ENCODE data around the gene PDE5A.
"Not testable (repeated sequence)": the region's sequence is repeated elsewhere in the genome, so short reads cannot be mapped to it uniquely, and the experiment has no call there.

Gene PDE5A

DNA sequence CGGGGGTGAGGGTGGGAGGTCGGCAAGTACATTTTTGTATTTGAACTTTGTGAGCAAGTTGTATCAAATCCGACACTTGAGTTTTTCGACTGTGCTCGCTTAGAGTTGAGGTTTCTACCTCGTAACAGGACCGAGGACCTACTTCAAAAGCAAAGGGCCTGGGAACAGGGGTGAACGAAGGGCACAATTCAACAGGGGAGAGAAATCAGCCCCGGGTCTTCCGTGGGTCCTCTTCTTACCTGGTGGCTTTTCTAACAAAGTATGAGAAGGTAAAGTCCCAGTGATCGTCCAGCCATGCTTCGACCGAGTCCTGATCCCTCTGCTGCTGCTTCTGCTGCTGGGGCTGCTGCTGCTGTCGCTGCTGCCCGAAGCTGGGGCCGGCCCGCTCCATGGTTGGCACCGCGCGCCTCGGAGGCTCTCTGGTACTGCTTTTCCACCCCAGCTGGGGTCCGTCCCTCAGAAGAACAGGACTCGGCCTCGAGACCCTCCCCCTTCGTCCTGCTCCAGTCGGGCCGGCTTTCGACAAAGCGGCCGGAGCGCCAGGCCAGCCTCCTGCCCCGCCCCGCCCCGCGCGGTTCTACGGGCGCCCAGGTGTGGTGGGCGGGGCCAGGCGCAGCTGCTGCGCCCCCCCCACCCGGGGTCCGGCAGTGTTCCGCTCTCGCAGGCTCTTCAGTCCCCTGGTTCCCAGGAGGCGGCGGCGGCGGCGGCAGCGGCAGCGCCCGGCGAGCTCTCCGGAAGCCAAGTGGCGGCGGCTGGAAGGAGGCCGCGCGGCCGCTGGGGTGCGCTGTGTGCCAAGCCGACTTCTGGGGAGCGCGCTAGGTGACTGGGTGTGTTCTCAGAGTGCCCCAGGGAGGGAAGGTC lies at the start of gene PDE5A:
PDE5A (minus strand) TSS at position 524 of the 861 bp plus-strand sequence; CDS start at position 391, 133 bp downstream.
- no peak for DNase-seq

DNA sequence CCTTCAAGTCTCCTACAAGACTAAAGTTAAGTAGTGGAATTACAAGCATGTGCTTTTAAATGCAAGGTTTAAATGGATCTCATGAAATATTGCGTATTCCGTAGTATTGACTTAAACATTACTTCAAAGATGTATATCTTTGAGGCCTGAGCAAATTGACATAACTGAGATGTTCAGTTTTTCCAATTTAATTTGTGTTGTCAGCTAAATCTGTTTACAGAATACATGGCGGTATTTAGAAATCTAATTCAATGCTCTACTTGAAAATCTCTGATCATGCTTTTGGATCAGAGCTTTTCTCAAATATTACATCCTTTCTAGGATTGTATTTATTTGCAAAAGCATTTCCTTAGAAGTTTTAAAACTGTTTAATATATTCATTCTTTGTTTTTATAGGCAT lies 47.5 kb upstream of the PDE5A start:
- no peak for DNase-seq

DNA sequence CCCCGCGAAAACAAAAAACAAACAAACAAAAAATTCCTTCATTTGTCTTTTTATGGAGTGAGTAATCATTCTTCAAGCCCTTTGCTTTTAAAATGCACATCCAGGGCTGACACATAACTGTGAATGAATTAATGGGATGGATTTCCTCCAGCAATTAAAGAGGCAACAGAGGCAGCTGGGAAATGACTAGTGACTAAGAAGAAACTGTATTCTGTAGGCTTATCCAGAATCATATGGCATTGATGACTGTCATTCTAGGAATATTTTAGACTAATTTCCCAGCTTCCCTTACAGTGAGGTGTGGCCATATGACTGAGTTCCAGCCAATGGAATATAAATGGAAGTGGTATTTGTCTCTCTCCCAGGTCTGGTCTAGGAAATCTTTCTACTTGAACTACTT lies 46.8 kb upstream of the PDE5A start:
- DNase-seq, result no peak

DNA sequence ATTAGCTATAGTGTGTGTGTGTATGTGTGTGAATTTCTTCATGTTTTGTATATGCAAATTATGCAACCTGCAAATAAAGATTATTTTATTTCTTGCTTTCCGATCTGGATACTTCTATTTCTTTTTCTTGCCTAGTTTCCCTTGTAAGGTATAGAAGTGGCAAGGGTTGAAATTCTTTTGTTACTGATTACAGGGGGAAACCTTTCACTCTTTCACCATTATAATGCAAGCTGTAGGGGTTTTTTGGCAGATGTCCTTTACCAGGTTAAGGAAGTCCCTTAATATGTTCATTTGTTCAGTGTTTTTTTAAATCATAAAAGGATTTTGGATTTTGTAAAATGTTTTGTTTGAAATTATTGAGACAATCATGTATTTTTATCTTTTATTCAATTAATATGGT lies 44.3 kb upstream of the PDE5A start:
- DNase-seq, result no peak

DNA sequence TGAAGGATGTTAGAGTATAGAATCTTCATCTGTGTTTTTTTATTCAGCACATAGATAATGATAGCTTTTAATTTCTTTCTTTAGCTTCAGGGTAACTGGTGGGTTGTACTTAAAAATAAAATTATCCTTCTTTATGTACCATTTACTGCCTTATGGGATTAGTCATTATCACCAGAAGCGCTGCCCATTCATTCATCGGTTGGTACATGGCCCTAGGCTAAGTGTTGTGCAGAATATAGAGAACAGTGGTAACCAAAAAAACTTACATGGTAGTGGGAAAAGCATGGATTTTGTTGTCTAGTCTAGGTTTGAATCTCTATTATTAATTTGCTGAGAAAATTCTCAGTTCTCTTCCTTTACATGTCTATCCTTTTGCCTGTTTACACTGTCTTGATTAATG lies 43.5 kb upstream of the PDE5A start:
- no peak for DNase-seq

DNA sequence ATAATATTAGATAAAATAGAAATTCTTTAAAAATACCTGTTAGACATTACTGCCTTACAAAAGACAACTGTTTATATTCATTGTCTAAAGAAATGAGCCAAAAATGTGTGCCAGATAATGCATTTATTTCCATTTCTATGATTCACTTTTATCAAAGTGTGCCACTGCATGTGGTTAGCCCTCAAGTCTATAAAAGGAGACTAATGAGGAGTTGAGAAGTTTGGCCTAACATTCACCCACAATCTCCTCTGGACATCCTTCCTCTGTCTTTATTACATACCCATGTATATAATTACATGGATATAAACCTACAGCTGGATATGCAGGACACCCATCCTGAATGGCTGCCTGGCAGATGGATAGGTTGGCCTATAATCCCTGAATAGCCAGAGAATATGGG lies 42.6 kb upstream of the PDE5A start:
- DNase-seq, result no peak

DNA sequence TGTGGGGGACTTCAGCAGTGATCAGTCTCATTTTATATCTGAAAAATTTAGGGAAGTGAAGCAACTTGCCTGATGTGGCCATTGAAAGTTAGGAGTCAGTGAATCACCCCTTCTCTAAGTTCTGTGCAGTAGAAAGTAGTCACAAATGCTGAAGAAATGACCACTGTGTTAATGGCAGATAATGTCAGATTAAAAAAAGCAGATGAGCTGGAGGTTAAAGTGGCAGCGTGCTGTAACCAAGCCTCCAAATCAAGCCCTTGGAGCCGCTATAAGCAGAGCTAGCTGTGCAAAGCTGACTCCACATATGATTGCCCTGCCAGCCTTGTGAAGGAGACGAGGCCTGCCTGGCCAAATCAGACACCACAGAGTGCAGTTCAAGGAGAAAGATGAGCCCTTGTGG lies 39.2 kb upstream of the PDE5A start:
- no peak for DNase-seq

DNA sequence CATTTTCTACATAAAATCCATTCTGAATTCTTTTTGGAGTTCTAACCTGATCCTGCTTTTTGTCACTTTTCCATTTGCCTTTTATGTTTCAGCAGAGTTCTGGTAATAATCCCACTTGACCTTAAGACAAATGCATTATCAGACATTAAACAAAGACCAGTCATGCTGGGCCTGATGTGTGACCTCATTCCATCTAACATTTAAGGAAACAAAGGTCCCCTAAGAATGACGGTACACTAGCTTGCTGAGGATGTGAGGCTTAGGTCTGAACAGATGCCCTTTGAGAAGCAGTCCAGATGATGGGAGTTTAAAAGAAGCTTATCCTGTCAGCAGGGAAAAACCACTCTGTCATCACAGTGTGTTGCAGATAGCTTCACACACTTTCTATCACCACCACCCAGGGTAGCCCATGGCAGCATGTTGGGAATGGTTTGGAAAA lies 38.1 kb upstream of the PDE5A start:
- DNase-seq, result no peak

DNA sequence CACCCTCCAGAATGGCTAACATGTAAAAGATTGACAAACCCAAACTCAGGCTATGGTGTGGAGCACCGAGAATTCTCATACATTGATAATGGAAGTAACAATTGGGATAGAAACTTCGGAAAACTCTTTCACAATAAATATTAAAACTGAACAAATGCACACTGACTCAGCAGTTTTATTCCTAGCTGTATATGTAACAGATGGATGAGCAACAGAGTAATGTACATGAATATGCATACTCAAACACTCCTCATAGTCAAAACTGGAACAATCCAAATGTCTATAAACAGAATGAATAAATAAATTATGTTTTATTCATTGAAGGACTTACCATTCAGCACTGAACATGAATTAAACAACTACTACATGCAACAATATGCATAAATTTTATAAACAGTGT lies 37.1 kb upstream of the PDE5A start:
- no peak for DNase-seq

DNA sequence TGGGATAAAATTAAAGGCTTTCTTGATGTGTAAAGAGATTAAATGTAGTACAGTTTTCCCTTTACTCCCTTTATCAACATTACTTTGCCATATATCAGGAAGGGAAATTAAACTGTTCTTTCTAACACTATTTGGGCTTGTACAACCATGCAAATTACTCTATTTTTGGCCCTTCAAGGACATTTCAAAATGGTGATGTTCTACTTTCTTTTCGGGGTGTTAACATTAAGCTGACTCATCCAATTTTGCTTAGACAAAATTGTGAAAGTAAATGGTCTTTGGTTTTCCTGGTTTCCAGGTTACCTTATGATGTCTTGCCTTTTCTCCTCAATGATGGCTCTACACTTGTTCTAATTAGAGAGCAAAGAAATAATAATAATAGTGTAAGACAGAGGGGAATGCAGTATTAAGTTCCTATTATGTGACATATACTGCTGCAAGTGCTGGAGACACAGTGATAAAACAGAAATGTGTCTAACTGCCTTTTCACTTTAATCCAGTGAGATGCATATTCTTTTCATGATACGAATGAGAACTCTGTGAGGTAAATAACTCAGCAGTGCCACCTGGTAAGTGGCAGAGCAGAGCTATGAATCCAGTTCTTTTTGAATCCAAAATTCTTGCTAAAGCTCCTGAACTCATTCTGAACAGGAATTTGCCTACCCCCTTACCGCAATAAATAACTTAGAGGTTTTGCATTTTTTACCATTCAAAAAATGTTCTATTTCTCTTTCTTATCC lies 35.7 kb upstream of the PDE5A start:
- DNase-seq, result no peak

DNA sequence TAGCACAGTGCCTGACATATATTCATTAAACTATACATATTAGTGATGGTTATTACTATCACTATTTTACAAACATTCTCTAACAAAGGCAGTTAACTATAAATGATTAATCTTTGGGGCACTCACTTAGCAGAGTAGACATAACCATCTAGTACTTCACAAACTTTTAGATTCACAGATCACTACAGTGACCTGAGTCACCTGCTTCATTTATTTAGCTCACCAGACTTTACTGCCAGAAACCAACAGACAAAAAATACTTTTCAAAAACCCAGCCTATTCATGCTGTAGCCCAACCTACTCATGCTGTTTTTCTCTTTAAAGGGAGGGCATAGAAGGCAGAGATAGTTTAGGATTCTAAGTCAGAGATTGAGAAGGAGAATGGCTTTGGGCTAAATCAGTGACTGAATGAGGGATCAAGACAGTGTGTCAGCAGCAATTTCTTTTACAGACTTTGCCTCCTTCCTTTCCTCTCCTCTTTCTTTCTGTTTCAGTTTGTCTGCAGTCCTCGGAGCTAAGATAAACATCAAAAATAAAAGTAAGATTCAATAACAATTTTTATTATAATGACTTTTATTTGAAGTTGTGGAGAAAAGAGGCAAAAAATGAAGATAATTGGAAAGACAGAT lies 34.7 kb upstream of the PDE5A start:
- no peak for DNase-seq

DNA sequence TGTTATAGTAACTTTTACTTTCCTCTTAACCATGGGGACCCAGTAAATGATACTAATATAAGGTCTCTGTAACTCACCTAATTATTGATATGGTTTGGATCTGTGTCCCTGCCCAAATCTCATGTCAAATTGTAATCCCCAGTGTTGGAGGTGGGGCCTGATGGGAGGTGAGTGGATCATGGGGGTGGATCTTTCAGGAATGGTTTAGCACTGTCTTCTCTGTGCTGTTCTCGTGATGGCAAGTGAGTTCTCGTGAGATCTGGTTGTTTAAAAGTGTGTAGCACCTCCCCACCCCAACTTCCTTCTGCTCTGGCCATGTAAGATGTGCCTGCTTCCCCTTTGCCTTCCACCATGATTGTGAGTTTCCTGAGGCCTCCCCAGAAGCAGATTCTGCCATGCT lies 34.0 kb upstream of the PDE5A start:
- DNase-seq, result not testable (repeated sequence)

DNA sequence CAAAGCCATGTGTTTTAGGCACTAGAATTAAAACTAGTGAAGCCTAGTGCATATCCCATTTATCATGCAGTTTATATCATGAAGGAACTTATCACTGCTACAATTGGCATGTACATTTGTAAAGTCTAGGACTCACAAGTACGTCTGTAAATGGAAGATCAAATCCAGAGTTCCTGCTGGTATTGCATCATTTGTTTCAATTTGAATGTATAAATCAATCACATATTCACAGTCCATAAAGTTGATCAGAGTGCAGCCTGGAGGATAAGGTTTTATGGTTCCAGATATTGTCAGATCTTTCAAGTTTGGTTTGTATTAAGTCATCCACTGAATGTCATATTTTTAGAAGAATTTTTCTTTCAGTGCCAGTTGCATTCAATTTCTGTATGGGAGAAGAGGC lies 32.6 kb upstream of the PDE5A start:
- DNase-seq, result no peak

DNA sequence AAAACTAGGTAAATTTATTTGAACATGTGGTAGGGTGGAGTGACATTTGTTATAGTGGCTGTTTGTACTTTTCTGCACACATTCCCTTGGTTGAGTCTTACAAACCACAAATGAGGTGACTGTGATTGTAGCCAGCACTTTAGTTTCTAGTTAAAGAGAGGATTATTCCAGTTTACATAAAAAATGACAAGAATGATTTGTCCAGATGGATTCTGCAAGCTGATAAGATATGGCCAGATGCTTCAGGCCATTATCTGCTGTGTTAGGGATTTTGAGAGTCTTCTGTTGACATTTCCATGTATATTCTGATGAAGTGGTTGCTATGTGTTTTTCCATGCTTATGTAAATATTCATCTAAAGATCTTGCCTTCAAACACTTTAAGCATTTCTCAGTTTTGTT lies 31.0 kb upstream of the PDE5A start:
- DNase-seq, result no peak

DNA sequence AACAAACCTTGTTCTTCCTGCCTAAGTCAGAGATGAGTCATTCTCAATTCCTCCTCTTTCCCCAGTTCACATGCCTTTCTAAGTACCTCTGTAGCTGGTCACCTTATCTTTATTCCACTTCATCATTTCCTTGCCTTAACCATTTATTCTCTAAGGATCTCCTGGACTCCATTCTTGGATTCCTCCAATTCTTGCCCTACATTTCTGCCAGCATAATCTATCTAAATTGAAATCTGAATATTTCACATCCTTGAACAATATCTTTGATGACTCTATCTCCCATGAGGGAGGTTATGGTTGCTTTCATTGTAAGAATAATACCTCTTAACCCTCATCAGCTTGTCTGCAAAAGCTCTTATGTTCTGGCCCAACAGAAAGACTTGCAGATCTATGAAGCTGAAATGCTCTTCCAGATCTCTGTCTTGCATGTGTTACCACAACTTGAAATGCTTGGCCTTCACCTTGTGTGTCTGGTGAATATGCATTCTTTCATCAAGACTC lies 28.6 kb upstream of the PDE5A start:
- DNase-seq, result no peak

DNA sequence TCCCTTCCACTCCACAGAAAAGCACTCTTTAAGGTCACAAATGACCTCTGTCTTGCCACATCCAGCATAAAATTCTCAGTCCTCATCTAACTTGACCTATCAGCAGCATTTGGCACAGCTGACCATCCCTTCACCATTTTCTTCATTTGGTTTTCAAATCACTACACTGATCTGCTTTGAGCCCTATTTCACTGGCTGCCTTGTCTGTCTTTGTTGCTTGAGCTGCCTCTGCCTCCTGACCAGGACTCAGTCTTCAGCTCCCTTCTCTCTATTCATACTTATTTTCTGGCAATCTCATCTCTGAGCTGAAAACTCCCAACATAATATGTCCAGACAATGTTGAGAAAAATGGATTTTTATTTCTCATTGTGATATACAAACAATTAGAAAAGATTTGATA lies 27.7 kb upstream of the PDE5A start:
- DNase-seq, result no peak

DNA sequence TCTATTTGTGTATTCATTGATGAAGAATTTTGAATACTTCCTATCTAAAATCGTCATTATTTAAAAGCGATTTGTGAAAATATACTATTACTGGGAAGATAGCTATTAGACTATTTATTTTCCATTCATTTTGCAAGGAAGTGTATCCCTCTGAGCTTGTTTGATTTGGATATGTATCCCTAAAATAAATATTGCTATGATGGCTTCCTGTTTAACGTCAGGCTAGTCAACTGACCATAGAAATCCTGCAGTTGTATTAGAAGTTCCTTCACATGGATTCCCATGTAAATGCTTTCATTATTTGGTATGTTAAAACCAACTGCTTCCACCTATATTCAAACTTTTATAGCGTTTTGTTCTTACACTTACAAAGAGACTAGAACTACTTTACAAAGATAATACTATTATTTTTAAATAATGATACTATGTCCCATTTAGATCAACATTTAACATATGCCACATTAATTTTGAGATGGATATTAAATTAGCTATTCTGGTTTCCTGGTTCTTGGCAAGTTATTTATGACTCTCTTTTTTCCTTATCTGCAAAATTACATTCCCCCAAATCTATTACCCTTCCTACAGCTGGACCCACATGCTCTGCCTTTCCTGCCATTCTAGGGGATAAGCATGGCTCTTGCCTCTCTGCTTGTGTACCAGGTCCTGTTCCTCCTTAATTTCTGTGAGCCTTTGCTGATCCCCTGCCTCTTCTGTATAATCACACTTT lies 26.7 kb upstream of the PDE5A start:
- DNase-seq, result no peak

DNA sequence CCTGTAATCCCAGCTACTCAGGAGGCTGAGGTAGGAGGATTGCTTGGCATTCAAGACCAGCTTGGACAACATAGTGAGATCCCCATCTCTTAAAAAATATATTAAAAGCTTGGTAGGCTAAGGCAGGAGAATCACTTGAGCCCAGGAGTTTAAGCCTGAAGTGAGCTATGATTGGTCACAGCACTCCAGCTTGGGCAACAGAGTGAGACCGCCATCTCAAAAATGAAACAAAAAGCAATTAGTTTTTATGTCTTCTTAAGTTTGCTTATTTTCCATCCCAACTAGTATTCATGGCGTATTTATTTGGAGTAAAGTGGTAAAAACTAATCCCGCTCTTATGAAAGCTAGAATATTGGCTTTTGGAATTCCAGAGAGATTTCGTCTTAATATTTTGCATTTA lies 25.4 kb upstream of the PDE5A start:
- no peak for DNase-seq

DNA sequence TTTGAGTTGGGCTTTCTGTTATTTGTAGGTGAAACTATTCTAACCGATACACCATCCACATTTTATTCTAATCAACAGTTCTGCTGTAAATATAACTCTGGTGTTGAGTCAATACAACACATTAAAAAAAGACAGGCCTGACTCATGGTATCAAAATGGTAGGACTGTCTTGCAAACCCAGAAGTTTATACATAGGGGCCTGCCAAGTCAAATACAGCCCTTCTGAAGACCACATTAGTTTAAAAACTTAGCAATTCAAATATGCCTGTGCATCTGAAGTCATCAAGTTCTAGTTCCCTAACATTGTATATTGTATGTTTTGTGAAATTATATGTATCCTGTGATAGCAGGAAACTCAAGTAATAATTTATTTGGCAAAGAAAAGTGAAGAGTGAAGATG lies 24.4 kb upstream of the PDE5A start:
- no peak for DNase-seq

DNA sequence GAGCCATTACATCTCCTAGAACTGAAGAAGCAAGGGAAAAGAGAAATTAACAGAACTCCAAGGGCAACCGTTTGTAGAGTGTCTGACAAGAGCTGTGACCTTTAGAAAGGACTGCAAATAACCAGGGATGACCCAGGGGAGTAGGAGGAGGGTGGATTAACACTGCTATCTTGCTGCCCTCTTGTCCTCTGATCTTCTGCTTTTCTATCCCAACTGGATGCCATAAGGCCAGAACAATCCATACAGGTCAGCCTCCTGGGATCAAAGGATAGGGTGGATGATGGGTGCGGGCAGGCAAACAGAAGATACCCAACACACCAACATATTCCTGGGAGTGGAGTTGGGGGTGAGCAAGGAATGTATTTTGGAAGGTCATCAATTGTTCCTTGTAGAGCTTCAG lies 19.8 kb upstream of the PDE5A start:
- DNase-seq, result no peak

DNA sequence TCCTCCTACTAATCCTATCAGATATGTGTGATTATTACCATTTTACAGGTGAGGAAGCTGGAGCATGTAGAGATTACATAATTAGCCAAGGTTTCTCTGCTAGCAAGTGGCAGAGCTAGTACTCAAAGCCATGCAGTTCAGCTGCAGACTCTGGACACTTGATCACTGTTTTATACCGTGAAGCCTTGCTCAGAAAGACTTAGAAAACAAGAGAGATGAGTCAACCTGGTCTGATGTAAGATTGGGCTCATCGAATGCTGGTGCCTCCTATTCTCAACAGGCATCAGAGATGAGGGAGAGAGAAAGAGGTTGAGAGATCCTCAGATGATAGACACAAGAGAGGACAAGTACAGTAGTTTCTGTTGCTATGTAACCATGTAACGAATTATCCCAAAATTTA lies 19.0 kb upstream of the PDE5A start:
- DNase-seq, result no peak

DNA sequence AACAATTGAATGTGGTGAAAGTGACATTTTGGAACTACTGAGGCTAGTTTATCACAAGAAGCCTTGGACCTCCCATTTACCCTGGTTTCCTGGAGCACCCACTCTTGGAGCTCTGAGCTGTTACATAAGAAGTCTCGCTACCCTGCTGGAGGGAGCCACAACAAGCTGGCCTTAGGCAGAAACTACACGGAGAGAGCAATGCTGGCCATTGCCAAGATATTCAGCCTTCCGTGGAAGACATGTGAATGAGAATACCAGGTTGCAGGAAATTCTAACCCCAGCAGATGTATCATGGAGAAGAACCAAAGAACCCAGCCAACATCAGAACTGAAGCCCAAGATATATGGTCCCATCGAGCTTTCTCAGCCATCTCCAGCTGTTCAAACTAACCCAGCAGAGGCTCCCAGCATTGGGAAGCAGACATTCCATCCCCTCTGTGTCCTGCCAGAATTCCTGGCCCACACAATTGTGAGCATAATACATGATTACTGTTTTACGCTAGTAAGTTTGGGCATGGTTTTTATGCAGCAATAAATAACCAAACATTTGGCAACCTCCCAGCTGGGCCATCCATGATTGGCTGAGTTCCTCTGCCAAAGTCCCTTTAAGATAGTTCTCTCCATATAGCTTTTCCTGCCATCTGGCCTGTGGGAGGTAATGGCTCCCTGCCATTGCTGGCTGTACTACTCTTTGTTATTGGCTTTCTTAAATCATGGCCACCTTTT lies 17.9 kb upstream of the PDE5A start:
- no peak for DNase-seq
